ENCODE measurements around the gene USP20. TPM values are rescaled to one million over a fixed set of nuclear protein-coding genes. Genes with fewer than 3 reads are reported as not detected.

Gene USP20
- total RNA-seq, 1 experiment from 2014 or later: 22.1 TPM

GRCh38 chr9:129908906-129909305 is 73.6 kb downstream of the USP20 start:
- Histone ChIP-seq H3K4me2 (no peak overlapping the region), H2AFZ (no peak overlapping the region), H3F3A (ENCODE audit: insufficient read depth, low read depth) (peaks cover 23% of the 10 kb centered on the region), H3K27ac (no peak overlapping the region), H3K4me1 (replicated peaks; ENCODE audit: insufficient read depth) (peaks cover 29% of the 10 kb centered on the region), H3K4me3 (no peak overlapping the region), H3K9me2 (ENCODE audit: insufficient read depth) (no peaks in the 10 kb centered on the region), H3K9me3 (ENCODE audit: insufficient read depth, low read depth) (no peaks in the 10 kb centered on the region), H3K36me3 (ENCODE audit: low read depth) (0 out of 2 replicates have a peak, but pooled peaks cover 5% of the 10 kb centered on the region), H3K27me3 (ENCODE audit: insufficient read depth, low read depth) (no peaks in the 10 kb centered on the region), H4K20me1 (ENCODE audit: insufficient read depth) (no peaks in the 10 kb centered on the region), H3K79me2 (ENCODE audit: low read depth) (no peaks in the 10 kb centered on the region)
- ChIA-PET POLR2A (ENCODE audit: unreplicated experiment) (no interaction called here), CTCF (no interaction called here)
- no peak for DNase-seq
- intact Hi-C loops (cut with micrococcal nuclease; ENCODE audit: unreplicated experiment): no loop called here
- TF ChIP-seq EZH2 (IDR thresholded peaks at IDR 0.05; ENCODE audit: low read depth) (no peak), CTCF (conservative IDR thresholded peaks at IDR 0.05) (no peak)
- no TSS peak for BruUV-seq (replicated peaks)

- Histone ChIP-seq H3K9me2 (ENCODE audit: insufficient read depth) (no peaks in the 10 kb centered on the region), H3K27me3 (ENCODE audit: insufficient read depth, low read depth) (no peaks in the 10 kb centered on the region), H2AFZ (no peak overlapping the region), H3F3A (ENCODE audit: insufficient read depth, low read depth) (peaks cover 23% of the 10 kb centered on the region), H3K79me2 (ENCODE audit: low read depth) (no peaks in the 10 kb centered on the region), H3K4me3 (no peak overlapping the region), H4K20me1 (ENCODE audit: insufficient read depth) (no peaks in the 10 kb centered on the region), H3K27ac (peak overlapping the region; percentile 93), H3K4me2 (peak overlapping the region; percentile 47), H3K4me1 (replicated peaks; ENCODE audit: insufficient read depth) (peaks cover 29% of the 10 kb centered on the region), H3K36me3 (ENCODE audit: low read depth) (0 out of 2 replicates have a peak, but pooled peaks cover 5% of the 10 kb centered on the region), H3K9me3 (ENCODE audit: insufficient read depth, low read depth) (no peaks in the 10 kb centered on the region)
- no peak for DNase-seq
- CTCF ChIA-PET: no interaction called here
- no peak for TF ChIP-seq EZH2 (IDR thresholded peaks at IDR 0.05; ENCODE audit: low read depth)
- no peak for TF ChIP-seq CTCF (conservative IDR thresholded peaks at IDR 0.05)
- no TSS peak for BruUV-seq (replicated peaks)
- POLR2A ChIA-PET (ENCODE audit: unreplicated experiment): interaction anchor here (0.7 kb wide), 1 partner anchor 354 kb away, joined by 7 read pairs; no protein-coding TSS in a partner anchor
- intact Hi-C loops (cut with micrococcal nuclease; ENCODE audit: unreplicated experiment): loop anchor here (5.0 kb wide), 1 partner anchor 142 kb away; the partner anchor contains the start of gene GPR107
Observed at GRCh38 chr9:129909851-129910250, 74.6 kb downstream of the USP20 start.

- peak overlapping the region; percentile 47 for H3K4me2 ChIP-seq
- TF ChIP-seq EZH2 (IDR thresholded peaks at IDR 0.05; ENCODE audit: low read depth) (no peak), CTCF (conservative IDR thresholded peaks at IDR 0.05) (no peak)
- no peaks in the 10 kb centered on the region for H3K9me2 ChIP-seq (ENCODE audit: insufficient read depth)
- peaks cover 29% of the 10 kb centered on the region for H3K4me1 ChIP-seq (replicated peaks; ENCODE audit: insufficient read depth)
- H2AFZ ChIP-seq: no peak overlapping the region
- no peaks in the 10 kb centered on the region for H3K27me3 ChIP-seq (ENCODE audit: insufficient read depth, low read depth)
- H3K4me3 ChIP-seq: no peak overlapping the region
- CTCF ChIA-PET: interaction anchor here (0.6 kb wide), 1 partner anchor 550 kb away, joined by 11 read pairs; no protein-coding TSS in a partner anchor
- peak; percentile 74 to 98 for DNase-seq
- BruUV-seq (replicated peaks): no TSS peak
- no peaks in the 10 kb centered on the region for H3K9me3 ChIP-seq (ENCODE audit: insufficient read depth, low read depth)
- H3K79me2 ChIP-seq (ENCODE audit: low read depth): no peaks in the 10 kb centered on the region
- 0 out of 2 replicates have a peak, but pooled peaks cover 5% of the 10 kb centered on the region for H3K36me3 ChIP-seq (ENCODE audit: low read depth)
- no peaks in the 10 kb centered on the region for H4K20me1 ChIP-seq (ENCODE audit: insufficient read depth)
- H3K27ac ChIP-seq: peak overlapping the region; percentile 93
- intact Hi-C loops (cut with micrococcal nuclease; ENCODE audit: unreplicated experiment): loop anchor here (5.0 kb wide), 1 partner anchor 141 kb away; the partner anchor contains the start of gene GPR107
- peaks cover 23% of the 10 kb centered on the region for H3F3A ChIP-seq (ENCODE audit: insufficient read depth, low read depth)
- POLR2A ChIA-PET (ENCODE audit: unreplicated experiment): interaction anchor here (0.7 kb wide), 2 partner anchors 23 to 353 kb away, joined by 3 to 7 read pairs; no protein-coding TSS in a partner anchor
Observed at GRCh38 chr9:129910628-129911567, 75.6 kb downstream of the USP20 start.

Measured in PC-9 (cell line).